ENCODE measurements around the gene PDE8B. TPM values are rescaled to one million over a fixed set of nuclear protein-coding genes. Genes with fewer than 3 reads are reported as not detected.
A peak's percentile ranks its signal among the peaks of the same experiment; 100 is the strongest.

The PDE8B gene
- polyA plus RNA-seq, 10 donors = 1.8 to 8.5 (median 3.4) TPM

GRCh38 chr5:77186652-77187370 lies 23.7 kb upstream of the PDE8B start:
- DNase-seq = no peak

DNA sequence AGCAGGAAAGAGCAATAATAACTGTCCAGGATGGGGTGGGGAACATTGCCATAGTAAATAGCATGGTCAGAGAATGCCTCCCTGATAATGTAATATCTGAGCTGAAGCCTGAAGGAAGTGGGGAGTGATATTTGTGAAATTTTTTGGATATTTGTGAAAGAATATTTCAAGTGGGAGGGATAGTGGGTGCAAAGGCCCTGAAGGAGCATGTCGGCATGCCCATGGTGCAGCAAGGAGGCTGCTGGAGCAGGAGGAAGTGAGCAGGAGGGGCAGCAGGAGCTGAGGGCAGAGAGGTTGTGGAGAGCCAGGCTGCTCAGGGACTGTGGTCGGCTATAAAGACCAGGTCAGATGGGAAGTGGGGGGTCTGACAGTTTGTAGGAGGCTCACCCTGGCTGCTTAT lies 21.1 kb upstream of the PDE8B start:
- no peak for DNase-seq

- no peak for DNase-seq
These were observed 17.9 kb upstream of the PDE8B start for GRCh38 chr5:77192441-77193050.

DNA sequence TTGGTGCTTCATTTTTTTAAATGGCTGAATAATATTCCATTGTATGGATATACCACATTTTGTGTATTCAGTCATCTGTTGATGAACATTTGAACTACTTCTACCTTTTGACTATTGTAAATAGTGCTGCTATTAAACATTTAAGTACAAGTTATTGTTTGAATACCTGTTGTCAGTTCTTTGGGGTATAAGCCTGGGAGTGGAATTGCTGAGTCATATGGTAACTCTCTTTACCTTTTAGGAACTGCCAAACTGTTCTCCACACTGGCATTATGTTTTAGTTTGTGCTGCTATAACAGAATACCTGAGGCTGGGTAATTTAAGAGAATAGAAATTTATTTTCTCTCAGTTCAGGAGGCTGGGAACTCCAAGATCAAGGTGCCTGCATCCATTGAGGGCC lies 15.7 kb upstream of the PDE8B start:
- no peak for DNase-seq

DNA sequence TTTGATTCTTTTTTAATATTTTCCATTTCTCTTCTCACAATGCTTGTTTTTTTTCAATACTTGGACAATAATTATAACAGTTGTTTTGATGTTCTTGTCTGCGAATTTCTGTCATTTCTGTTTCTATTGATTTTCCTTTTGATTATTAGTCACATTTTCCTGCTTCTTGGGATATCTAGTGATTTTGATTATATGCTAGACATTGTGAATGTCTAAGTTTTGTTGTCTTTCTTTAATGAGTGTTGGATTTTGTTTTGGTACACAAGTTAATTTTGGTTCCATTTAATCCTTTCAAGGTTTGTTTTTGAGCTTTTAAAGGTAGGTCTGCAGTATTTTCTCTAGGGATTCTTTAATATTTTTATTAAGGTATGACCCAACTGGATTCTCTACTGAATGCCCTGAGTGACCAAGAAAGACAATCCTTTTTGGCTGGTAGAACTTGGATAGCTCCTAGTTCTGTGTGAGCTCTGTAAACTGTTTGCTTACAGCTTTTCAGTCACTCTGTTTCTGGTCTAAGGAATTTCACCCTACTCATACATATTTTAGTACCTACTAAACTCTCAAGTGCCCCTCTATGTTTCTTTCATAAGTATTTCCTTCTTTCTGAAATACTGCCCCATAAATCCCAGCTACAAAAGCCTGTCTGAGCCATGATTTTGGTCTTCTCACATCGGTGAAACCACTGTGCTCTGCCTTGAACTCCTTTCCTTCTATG lies 12.5 kb upstream of the PDE8B start:
- DNase-seq = no peak

DNA sequence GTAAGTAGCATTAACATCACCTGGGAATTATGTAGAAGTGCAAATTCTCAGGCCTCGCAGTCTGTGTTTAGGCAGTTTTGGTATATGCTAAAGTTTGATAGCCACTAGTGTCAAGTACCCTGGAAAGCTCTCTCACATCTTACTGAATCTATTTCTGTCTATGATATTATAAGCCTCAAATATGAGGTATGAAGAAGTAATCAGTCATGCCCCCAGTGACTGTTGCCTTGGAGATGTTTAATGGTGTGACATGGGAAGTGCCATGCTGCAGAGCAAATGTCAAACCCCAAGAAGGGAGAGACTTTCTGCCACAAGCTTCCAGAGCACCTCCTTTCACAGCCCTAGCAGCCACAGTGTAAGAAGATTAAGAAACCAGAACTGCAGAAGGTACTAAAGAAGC lies 9.8 kb upstream of the PDE8B start:
- no peak for DNase-seq

DNA sequence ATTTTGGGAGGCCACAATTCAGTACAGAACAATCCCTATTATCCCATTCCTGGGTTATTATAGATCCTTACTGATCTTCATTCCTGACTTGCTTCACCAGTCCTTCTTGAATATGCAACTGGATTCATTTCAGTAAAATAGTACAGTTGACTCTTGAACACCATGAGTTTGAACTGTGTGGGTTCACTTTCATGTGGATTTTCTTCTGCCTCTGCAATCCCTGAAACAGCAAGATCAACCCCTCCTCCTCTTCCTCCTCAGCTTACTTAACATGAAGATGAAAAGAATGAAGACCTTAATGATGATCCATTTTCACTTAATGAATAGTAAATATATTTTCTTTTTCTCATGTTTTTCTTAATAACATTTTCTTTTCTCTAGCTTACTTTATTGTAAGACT lies 8.3 kb upstream of the PDE8B start:
- no peak for DNase-seq

- no peak for DNase-seq
These were observed 5.5 kb upstream of the PDE8B start for GRCh38 chr5:77204967-77205366.

- no peak for DNase-seq
These were observed 1.8 kb upstream of the PDE8B start for GRCh38 chr5:77208507-77209163.

GRCh38 chr5:77209495-77210090 lies 887 bp upstream of the PDE8B start:
- DNase-seq = peak in 1 of 3 donors; percentile 27

GRCh38 chr5:77210964-77211690 lies 647 bp downstream of the PDE8B start:
- peak in 1 of 3 donors; percentile 42 for DNase-seq

- DNase-seq = no peak
These were observed 1.2 kb downstream of the PDE8B start for GRCh38 chr5:77211691-77212047.

- no peak for DNase-seq
These were observed 3.1 kb downstream of the PDE8B start for GRCh38 chr5:77213601-77214000.

DNA sequence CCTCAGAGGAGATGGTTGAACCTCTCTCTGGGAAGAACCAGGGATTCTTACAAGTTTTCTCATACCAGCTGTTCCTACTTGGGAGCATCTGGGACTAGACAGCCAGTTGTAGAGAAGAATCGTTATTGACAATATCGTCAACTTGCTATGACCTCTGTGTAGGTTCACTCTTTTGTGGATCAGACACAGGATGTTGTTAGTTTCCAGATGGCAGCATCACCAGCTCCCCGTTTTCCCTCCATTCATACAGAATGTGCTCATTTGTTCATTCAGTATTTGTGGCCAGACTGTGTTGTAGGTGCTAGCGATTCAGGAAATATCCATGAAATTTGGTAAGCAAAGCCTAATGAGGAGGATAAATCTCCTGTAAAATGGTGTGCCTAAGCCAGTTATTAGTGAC lies 3.7 kb downstream of the PDE8B start:
- DNase-seq = no peak

GRCh38 chr5:77218263-77218662 lies 7.8 kb downstream of the PDE8B start:
- DNase-seq = no peak

DNA sequence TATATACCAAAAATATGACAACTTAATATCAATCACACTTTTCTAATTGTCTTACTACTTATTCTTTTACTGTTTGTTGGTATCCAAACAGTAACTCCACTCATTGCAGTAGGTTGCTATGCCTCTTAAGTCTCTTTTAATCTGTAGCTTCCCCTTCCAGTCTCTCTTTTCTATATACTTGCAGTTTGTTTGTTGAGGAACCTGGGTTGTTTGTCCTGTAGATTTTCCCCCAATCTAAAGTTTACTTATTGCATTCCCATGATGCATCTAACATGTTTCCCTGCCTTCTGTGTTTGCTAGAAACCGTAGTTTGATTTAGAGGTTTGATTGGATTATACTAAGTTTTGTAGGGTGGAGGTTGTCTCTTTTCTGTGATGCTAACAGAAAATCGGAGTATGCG lies 10.6 kb downstream of the PDE8B start:
- DNase-seq = no peak

GRCh38 chr5:77222722-77223121 lies 12.2 kb downstream of the PDE8B start:
- DNase-seq = no peak

DNA sequence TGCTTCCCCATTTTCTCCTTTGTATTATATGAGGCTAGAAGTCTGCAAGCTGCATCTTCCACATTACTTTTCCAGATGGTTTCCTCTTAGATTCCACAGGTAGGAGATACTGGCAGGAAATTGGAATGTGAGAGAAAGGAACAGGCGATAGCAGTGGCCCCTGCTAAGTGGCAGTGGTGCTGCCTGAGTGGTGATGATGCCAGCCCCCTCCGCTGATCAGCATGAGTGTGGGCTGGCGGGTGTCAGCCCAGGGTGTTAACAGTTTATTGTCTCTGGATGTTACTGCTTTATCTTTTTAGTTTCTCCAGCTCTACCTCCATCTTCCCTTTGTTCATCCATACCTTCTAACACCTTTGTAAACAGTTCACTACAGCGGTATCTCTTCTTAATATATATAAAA lies 13.2 kb downstream of the PDE8B start:
- no peak for DNase-seq

DNA sequence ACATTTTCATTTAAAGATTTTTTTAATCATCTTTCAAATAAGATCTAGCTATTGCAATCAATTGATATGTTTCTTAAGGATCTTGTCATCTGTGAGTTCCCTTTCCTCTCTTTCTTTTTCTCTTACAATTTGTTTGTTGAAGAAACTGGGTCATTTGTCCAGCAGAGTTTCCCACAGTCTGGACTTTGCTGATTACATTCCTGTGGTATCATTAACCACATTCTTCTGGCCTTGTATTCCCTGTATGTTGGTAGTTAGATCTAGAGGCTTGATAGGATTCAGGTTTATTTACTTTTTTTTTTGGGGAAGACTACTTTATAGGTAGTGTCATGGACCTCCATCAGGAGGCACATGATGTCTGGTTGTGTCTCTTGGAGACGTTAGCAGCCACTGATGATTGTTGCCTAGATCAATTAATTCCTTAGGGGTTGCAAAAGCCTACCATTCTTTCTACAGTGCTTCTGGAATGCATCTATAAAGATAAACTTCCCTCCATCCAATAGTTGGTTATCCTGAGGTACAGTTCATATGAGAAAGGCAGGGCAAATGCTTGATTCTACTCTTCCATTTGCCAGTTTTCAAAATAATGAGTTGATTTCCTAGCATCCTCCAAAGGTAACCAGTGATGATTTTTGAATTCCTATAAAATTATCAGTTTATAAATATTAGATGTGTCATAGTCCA lies 14.3 kb downstream of the PDE8B start:
- DNase-seq = no peak

GRCh38 chr5:77225531-77225930 lies 15.1 kb downstream of the PDE8B start:
- DNase-seq = no peak

GRCh38 chr5:77229887-77230286 lies 19.4 kb downstream of the PDE8B start:
- no peak for DNase-seq
